Stimulated activated CD4-positive, alpha-beta T cell treated with anti-CD3 and anti-CD28 coated beads, Interleukin-2, amount 100 ng/mL, for 4 hours (primary cell): ENCODE results near the gene MISP.

ENCODE experiments used
- DNase-seq: peaks from one replicate; pipeline ENCODE4 v3.0.0-alpha.2; 2020; ENCODE audit warnings: low read depth

The MISP gene

GRCh38 chr19:772730-773436 lies 22.0 kb downstream of the MISP start:
- DNase-seq: no peak

- DNase-seq: no peak
These were observed 25.6 kb downstream of the MISP start for GRCh38 chr19:776549-776948.

- no peak for DNase-seq
These were observed 28.2 kb downstream of the MISP start for GRCh38 chr19:778910-779653.

GRCh38 chr19:780935-781334 lies 30.0 kb downstream of the MISP start:
- no peak for DNase-seq

- no peak for DNase-seq
These were observed 30.9 kb downstream of the MISP start for GRCh38 chr19:781800-782184.

- no peak for DNase-seq
These were observed 31.4 kb downstream of the MISP start for GRCh38 chr19:782185-782877.

GRCh38 chr19:782878-783668 lies 32.2 kb downstream of the MISP start:
- DNase-seq: no peak

- DNase-seq: no peak
These were observed 33.6 kb downstream of the MISP start for GRCh38 chr19:784541-784940.

GRCh38 chr19:787536-787935 lies 36.6 kb downstream of the MISP start:
- DNase-seq: no peak

- DNase-seq: no peak
These were observed 37.7 kb downstream of the MISP start for GRCh38 chr19:788686-788982.

- no peak for DNase-seq
These were observed 38.2 kb downstream of the MISP start for GRCh38 chr19:788983-789700.

GRCh38 chr19:789701-790060 lies 38.8 kb downstream of the MISP start:
- no peak for DNase-seq

- no peak for DNase-seq
These were observed 40.2 kb downstream of the MISP start for GRCh38 chr19:791007-791566.

GRCh38 chr19:791567-792305 lies 40.8 kb downstream of the MISP start:
- no peak for DNase-seq

- DNase-seq: no peak
These were observed 41.5 kb downstream of the MISP start for GRCh38 chr19:792306-792885.

- DNase-seq: no peak
These were observed 42.9 kb downstream of the MISP start for GRCh38 chr19:793806-794205.

GRCh38 chr19:795073-795611 lies 44.2 kb downstream of the MISP start:
- no peak for DNase-seq

- no peak for DNase-seq
These were observed 45.0 kb downstream of the MISP start for GRCh38 chr19:795691-796581.
